ENCODE measurements around the gene UVRAG. TPM values are rescaled to one million over a fixed set of nuclear protein-coding genes. Genes with fewer than 3 reads are reported as not detected.
"Not testable (repeated sequence)": the region's sequence is repeated elsewhere in the genome, so short reads cannot be mapped to it uniquely, and the experiment has no call there.

The UVRAG gene
- total and polyA plus RNA-seq, 2 donors, result 16.4 to 36.6 TPM

- DNase-seq (ENCODE audit: extremely low spot score); H3K4me1 ChIP-seq (ENCODE audit: insufficient read depth); H3K27ac ChIP-seq (ENCODE audit: low read depth); H3K36me3 ChIP-seq (ENCODE audit: insufficient read depth); H3K4me3 ChIP-seq (ENCODE audit: low read depth, low read length): not testable (repeated sequence)
- WGBS, result over 99% methylated on average over 35 of the region's 35 CpGs
These were observed 245.5 kb downstream of the UVRAG start for GRCh38 chr11:76060475-76061036.

DNA sequence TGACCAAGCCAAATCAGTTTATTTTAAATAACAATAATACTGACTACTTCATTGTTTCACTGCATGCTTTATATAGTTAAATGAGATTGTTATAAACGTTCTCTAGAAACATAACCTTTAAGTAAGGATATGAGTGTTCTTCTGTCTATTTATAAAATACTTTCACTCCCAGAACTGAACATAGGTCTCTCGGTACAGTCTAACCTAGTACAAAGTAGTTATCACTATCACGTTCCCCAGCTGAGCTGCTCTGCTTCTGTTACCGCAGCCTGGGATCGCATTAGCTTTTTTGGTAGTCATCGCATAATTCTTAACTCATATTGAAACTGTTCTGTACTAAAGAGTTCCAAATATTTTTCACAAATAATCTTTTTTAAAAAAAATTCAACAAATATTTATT lies 247.7 kb downstream of the UVRAG start:
- DNase-seq (ENCODE audit: extremely low spot score), result no peak
- 90% methylated on average over 6 of the region's 6 CpGs for WGBS
- Histone ChIP-seq H3K4me3 (ENCODE audit: low read depth, low read length) (no peak overlapping the region), H3K36me3 (ENCODE audit: insufficient read depth) (no peaks in the 10 kb centered on the region), H3K4me1 (ENCODE audit: insufficient read depth) (no peaks in the 10 kb centered on the region), H3K27ac (ENCODE audit: low read depth) (no peak overlapping the region)

DNA sequence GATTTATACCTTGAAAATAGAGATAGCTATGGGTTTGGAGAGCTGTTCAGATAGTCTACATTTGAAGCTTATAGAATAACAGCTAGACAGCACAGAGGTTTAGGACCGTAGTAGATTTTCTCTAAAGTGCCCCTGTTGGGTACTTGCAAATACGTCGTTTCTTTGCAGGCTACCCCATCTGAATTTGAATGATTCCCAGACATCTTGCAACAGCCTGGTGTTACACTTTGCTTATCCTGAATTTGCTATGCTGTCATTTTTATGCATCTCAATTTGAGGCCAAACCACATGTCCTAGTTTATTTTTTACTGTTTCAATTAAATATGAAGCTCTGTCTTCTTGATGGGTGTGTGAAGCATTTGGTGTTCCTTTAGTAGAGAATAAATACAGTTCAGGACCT lies 249.2 kb downstream of the UVRAG start:
- H3K4me3 ChIP-seq (ENCODE audit: low read depth, low read length), result no peak overlapping the region
- no peaks in the 10 kb centered on the region for H3K4me1 ChIP-seq (ENCODE audit: insufficient read depth)
- WGBS, result 85% methylated on average over 3 of the region's 3 CpGs
- DNase-seq (ENCODE audit: extremely low spot score), result no peak
- no peak overlapping the region for H3K27ac ChIP-seq (ENCODE audit: low read depth)
- H3K36me3 ChIP-seq (ENCODE audit: insufficient read depth), result no peaks in the 10 kb centered on the region

DNA sequence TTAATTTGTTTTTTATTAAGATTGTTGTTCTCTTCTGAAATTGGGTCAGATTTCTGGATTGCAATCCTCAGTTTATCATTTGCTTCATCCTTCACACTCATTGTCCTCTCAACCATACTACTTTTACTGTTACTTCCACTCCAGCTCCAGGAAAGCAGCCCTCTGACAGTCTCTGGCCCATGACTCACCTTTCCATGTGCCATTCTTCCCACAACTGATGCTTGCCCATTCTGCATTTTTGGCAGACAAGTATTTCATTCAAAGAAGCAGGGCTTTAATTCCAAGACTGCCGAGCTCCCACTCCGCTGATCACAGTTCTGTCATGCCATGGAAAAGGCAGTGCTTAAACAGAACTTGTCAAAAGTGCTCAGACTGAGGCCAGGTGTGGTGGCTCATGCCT lies 252.1 kb downstream of the UVRAG start:
- DNase-seq (ENCODE audit: extremely low spot score), result no peak
- Histone ChIP-seq H3K4me3 (ENCODE audit: low read depth, low read length) (no peak overlapping the region), H3K36me3 (ENCODE audit: insufficient read depth) (peaks cover 1% of the 10 kb centered on the region), H3K4me1 (ENCODE audit: insufficient read depth) (no peaks in the 10 kb centered on the region), H3K27ac (ENCODE audit: low read depth) (no peak overlapping the region)
- 95% methylated on average over 2 of the region's 2 CpGs for WGBS

- Histone ChIP-seq H3K4me3 (ENCODE audit: low read depth, low read length) (no peak overlapping the region), H3K4me1 (ENCODE audit: insufficient read depth) (no peaks in the 10 kb centered on the region), H3K36me3 (ENCODE audit: insufficient read depth) (peaks cover 1% of the 10 kb centered on the region), H3K27ac (ENCODE audit: low read depth) (no peak overlapping the region)
- DNase-seq (ENCODE audit: extremely low spot score), result no peak
These were observed 254.0 kb downstream of the UVRAG start for GRCh38 chr11:76069001-76069400.

DNA sequence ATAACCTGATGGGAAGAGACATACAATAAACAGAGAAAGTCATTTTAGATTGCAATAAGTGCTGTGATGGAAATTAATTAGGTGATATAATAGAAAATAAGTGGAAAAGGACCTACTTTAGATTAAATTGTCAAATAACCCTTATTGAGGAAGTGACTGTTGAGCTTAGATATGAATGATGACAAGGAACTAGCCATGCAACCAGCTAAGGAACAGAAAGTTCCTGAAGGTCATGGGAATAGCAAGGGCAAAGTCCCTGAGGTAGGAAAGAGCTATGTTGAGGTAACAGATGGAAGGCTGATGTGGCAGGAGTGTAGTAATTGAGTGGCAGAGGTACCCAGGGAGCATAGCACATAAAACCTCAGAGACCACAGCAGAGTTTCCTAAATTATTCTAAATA lies 256.1 kb downstream of the UVRAG start:
- H3K4me1 ChIP-seq (ENCODE audit: insufficient read depth), result no peaks in the 10 kb centered on the region
- H3K4me3 ChIP-seq (ENCODE audit: low read depth, low read length), result no peak overlapping the region
- no peak overlapping the region for H3K27ac ChIP-seq (ENCODE audit: low read depth)
- peaks cover 1% of the 10 kb centered on the region for H3K36me3 ChIP-seq (ENCODE audit: insufficient read depth)
- no peak for DNase-seq (ENCODE audit: extremely low spot score)

DNA sequence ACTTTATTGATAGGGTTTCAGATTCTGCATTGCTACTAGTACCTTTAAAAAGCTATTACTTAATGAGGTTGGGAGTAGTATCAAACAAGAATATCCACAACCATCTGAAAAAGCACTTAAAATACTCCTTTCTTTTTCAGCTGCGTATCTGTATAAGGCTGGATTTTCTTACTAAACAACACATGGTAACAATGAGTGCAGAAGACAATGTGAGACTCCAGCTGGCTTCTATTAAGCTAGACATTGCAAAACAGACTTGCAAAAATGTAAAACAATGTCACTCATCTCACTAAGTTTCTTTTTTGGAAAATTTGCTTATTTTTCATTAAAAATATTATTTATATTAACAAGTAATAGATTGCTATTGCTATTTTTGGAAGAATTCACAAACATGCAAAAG lies 258.7 kb downstream of the UVRAG start:
- Histone ChIP-seq H3K36me3 (ENCODE audit: insufficient read depth) (peaks cover 1% of the 10 kb centered on the region), H3K4me1 (ENCODE audit: insufficient read depth) (no peaks in the 10 kb centered on the region), H3K27ac (ENCODE audit: low read depth) (no peak overlapping the region), H3K4me3 (ENCODE audit: low read depth, low read length) (no peak overlapping the region)
- 62% methylated on average over 1 of the region's 1 CpG for WGBS
- DNase-seq (ENCODE audit: extremely low spot score), result no peak

- Histone ChIP-seq H3K4me3 (ENCODE audit: low read depth, low read length) (no peak overlapping the region), H3K36me3 (ENCODE audit: insufficient read depth) (peaks cover 1% of the 10 kb centered on the region), H3K4me1 (ENCODE audit: insufficient read depth) (no peaks in the 10 kb centered on the region), H3K27ac (ENCODE audit: low read depth) (no peak overlapping the region)
- WGBS, result 21% methylated on average over 1 of the region's 1 CpG
- DNase-seq (ENCODE audit: extremely low spot score), result no peak
These were observed 259.4 kb downstream of the UVRAG start for GRCh38 chr11:76074148-76075095.

- DNase-seq (ENCODE audit: extremely low spot score), result no peak
- no peak overlapping the region for H3K4me3 ChIP-seq (ENCODE audit: low read depth, low read length)
- 88% methylated on average over 2 of the region's 2 CpGs for WGBS
These were observed 260.7 kb downstream of the UVRAG start for GRCh38 chr11:76075716-76076115.

DNA sequence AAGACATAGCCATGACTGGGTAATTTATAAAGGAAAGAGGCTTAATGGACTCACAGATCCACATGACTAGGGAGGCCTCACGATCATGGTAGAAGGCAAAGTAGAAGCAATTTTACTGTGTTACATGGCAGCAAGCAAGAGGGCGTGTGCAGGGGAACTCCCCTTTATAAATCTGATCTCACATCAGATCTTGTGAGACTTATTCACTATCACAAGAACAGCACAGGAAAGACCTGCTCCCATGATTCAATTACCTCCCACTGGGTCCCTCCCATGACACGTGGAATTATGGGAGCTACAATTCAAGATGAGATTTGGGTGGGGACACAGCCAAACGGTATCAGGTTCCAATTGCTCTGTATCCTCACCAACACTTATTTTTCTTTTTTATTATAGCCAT lies 261.2 kb downstream of the UVRAG start:
- WGBS, result 94% methylated on average over 4 of the region's 4 CpGs
- H3K27ac ChIP-seq (ENCODE audit: low read depth); H3K4me3 ChIP-seq (ENCODE audit: low read depth, low read length); H3K4me1 ChIP-seq (ENCODE audit: insufficient read depth); DNase-seq (ENCODE audit: extremely low spot score); H3K36me3 ChIP-seq (ENCODE audit: insufficient read depth): not testable (repeated sequence)

More at GRCh38 chr11:76075716-76076115, 260.7 kb downstream of the UVRAG start:
- Histone ChIP-seq H3K27ac (ENCODE audit: low read depth) (no peak overlapping the region), H3K36me3 (ENCODE audit: insufficient read depth) (no peaks in the 10 kb centered on the region), H3K4me1 (ENCODE audit: insufficient read depth) (no peaks in the 10 kb centered on the region)

DNA sequence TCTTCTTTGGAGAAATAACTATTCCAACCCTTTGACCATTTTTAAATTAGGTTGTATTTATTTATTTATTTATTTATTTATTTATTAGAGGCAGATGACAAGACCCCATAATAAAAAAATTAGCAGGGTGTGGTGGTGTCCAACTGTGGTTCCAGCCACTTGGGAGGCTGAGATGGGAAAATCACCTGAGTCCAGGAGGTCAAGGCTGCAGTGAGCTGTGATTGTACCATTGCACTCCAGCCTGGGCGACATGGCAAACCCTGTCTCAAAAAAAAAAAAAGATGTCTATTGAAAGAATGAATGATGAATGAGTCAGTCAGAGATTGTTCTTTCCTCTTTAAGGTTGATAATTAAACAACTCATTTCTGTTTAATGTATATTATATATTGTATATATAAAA lies 261.7 kb downstream of the UVRAG start:
- Histone ChIP-seq H3K36me3 (ENCODE audit: insufficient read depth) (no peaks in the 10 kb centered on the region), H3K4me3 (ENCODE audit: low read depth, low read length) (no peak overlapping the region), H3K27ac (ENCODE audit: low read depth) (no peak overlapping the region), H3K4me1 (ENCODE audit: insufficient read depth) (no peaks in the 10 kb centered on the region)
- WGBS, result 96% methylated on average over 1 of the region's 1 CpG
- no peak for DNase-seq (ENCODE audit: extremely low spot score)

DNA sequence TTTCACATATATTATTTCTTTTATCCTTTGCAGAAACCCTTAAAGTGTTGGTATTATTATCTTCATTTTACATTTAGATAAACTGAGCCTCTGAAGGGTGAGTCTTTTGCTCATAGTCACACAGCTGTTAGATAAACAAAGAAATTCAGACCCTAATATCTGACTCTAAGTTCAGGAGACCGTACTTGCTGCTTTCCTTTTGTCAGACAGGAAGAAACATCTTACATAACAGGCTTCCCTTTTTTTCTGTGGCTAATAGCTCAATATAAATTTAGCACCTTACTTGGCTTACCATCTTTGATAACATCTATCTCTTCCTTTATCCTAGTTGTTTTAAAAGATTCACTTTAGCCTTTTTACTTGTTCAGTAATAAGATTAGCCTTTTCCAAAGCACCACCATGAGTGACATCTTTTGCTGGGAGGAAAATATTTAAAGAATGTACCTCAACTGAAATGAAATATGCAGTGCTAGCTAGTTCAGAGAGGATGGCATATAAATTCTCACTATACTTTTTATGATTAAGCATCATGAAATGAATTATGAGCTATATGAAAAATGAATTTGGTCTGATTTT lies 262.7 kb downstream of the UVRAG start:
- 50% methylated on average over 1 of the region's 1 CpG for WGBS
- Histone ChIP-seq H3K4me3 (ENCODE audit: low read depth, low read length) (no peak overlapping the region), H3K36me3 (ENCODE audit: insufficient read depth) (no peaks in the 10 kb centered on the region), H3K4me1 (ENCODE audit: insufficient read depth) (no peaks in the 10 kb centered on the region), H3K27ac (ENCODE audit: low read depth) (no peak overlapping the region)
- DNase-seq (ENCODE audit: extremely low spot score), result no peak

GRCh38 chr11:76081084-76081483 lies 266.1 kb downstream of the UVRAG start:
- DNase-seq (ENCODE audit: extremely low spot score); H3K36me3 ChIP-seq (ENCODE audit: insufficient read depth); H3K4me3 ChIP-seq (ENCODE audit: low read depth, low read length); H3K27ac ChIP-seq (ENCODE audit: low read depth); H3K4me1 ChIP-seq (ENCODE audit: insufficient read depth): not testable (repeated sequence)
- 94% methylated on average over 5 of the region's 5 CpGs for WGBS
